Testis (tissue), 3 donors: ENCODE results near the gene KLF9. TPM values are rescaled to one million over a fixed set of nuclear protein-coding genes. Genes with fewer than 3 reads are reported as not detected.

Experiments used
- DNase-seq: peaks from one replicate; pipeline ENCODE4 v3.0.0-alpha.2; 2019
- H3K27ac ChIP-seq, 2 donors: fragments of 200-600 bp; sonication (generic); one replicate each; pipeline ENCODE4 v1.5.1; 2019
- H3K27me3 ChIP-seq: fragments of 200-600 bp; sonication (generic); one replicate; pipeline ENCODE4 v1.5.1; 2019
- H3K36me3 ChIP-seq: fragments of 200-600 bp; sonication (generic); one replicate; pipeline ENCODE4 v1.5.1; 2017; ENCODE audit warnings: low read depth; ENCODE audit errors: missing control alignments
- H3K4me1 ChIP-seq: fragments of 200-600 bp; sonication (generic); one replicate; pipeline ENCODE4 v1.5.1; 2019
- H3K4me3 ChIP-seq, 2 donors: fragments of 200-600 bp; sonication (generic); one replicate each; pipeline ENCODE4 v1.5.1; 2017 to 2019
- H3K9me3 ChIP-seq: fragments of 200-600 bp; sonication (generic); one replicate; pipeline ENCODE4 v1.5.1; 2017
- CTCF ChIP-seq, 3 experiments: fragments of 450-650 bp in 2 of 3; fragments of 200-600 bp in 1 of 3; sonication (generic) in 1 of 3; IDR thresholded peaks; one replicate each; pipeline ENCODE4 v1.5.1; 2016 to 2019; ENCODE audit warnings: antibody characterized with exemption in 3 of 3, mild to moderate bottlenecking in 2 of 3, moderate library complexity in 1 of 3
- POLR2A ChIP-seq: fragments of 450-650 bp; IDR thresholded peaks from one replicate; pipeline ENCODE4 v1.6.1; 2017; ENCODE audit warnings: antibody characterized with exemption, mild to moderate bottlenecking, moderate library complexity
- WGBS, 2 donors: methylation state at CpG; one replicate each; pipeline ENCODE4 v1.1.5; 2018; 5-methylcytosine and 5-hydroxymethylcytosine counted together
- intact Hi-C: fragments of 100-400 bp; cut with DNase I; formaldehyde crosslinking; loops from one replicate; pipeline ENCODE4 v1.15.1; 2023; ENCODE audit warnings: low total_unique reads
- polyA plus RNA-seq: library from polyadenylated mRNA; stranded (reverse); fragments of 350-450 nt; fragmentation: Illumina TruSeq; extraction: RNeasy Lipid Tissue Mini Kit (QIAGEN cat#74804); gene quantifications from one replicate; pipeline ENCODE4 v1.2.3, GENCODE V29; 2014; ENCODE audit warnings: low read depth, low replicate concordance; ENCODE audit not compliant: insufficient read depth
- total RNA-seq, 2 donors: library from RNA; depleted of rRNA; stranded (reverse); fragments of >200 nt; gene quantifications; one replicate each; pipeline ENCODE4 v1.2.3, GENCODE V29; 2016

The KLF9 gene
- total and polyA plus RNA-seq, 3 donors from 2014 or later = 11.8 to 47.9 (median 39.8) TPM

GRCh38 chr9:70421272-70422180 is 7.1 kb upstream of the KLF9 start:
- Histone ChIP-seq H3K36me3 (no peaks in the 10 kb centered on the region), H3K27me3 (no peaks in the 10 kb centered on the region), H3K27ac (peak overlapping the region; percentile 98 to 99), H3K4me1 (peaks cover 26% of the 10 kb centered on the region), H3K4me3 (peak overlapping the region; percentile 48 to 68), H3K9me3 (no peaks in the 10 kb centered on the region)
- intact Hi-C loops = loop anchor here (2.0 kb wide), 1 partner anchor 179 kb away; no protein-coding TSS in a partner anchor
- 17% methylated on average over 8 to 9 of the region's 9 CpGs for WGBS, 2 donors
- peak; percentile 31 for DNase-seq
- TF ChIP-seq CTCF (IDR thresholded peaks at IDR 0.05) (no peak), POLR2A (no peak)

- Histone ChIP-seq H3K36me3 (no peaks in the 10 kb centered on the region), H3K27ac (peak overlapping the region; percentile 98 to 99), H3K27me3 (no peaks in the 10 kb centered on the region), H3K9me3 (no peaks in the 10 kb centered on the region), H3K4me3 (peak overlapping the region; percentile 48 to 68), H3K4me1 (peaks cover 26% of the 10 kb centered on the region)
- peak; percentile 94 for DNase-seq
- TF ChIP-seq POLR2A = no peak
- no peak for TF ChIP-seq CTCF (IDR thresholded peaks at IDR 0.05)
- 0 to 1% methylated on average over 28 to 32 of the region's 32 CpGs for WGBS, 2 donors
- intact Hi-C loops = loop anchor here (2.0 kb wide), 1 partner anchor 180 kb away; no protein-coding TSS in a partner anchor
Measured at GRCh38 chr9:70420441-70421271, 6.2 kb upstream of the KLF9 start.

- no peak for TF ChIP-seq POLR2A
- TF ChIP-seq CTCF (IDR thresholded peaks at IDR 0.05) = no peak
- Histone ChIP-seq H3K4me3 (peak overlapping the region; percentile 48 to 68), H3K36me3 (no peaks in the 10 kb centered on the region), H3K4me1 (peaks cover 29% of the 10 kb centered on the region), H3K27me3 (no peaks in the 10 kb centered on the region), H3K9me3 (no peaks in the 10 kb centered on the region), H3K27ac (peak overlapping the region; percentile 98 to 99)
- 1 to 2% methylated on average over 28 to 60 of the region's 60 CpGs for WGBS, 2 donors
- intact Hi-C loops = loop anchor here (2.0 to 5.0 kb wide), 2 partner anchors 63 to 181 kb away; no protein-coding TSS in a partner anchor
- DNase-seq = peak; percentile 95
Measured at GRCh38 chr9:70419556-70420440, 5.3 kb upstream of the KLF9 start.

GRCh38 chr9:70418822-70419555 is 4.5 kb upstream of the KLF9 start:
- WGBS, 2 donors = 0 to 1% methylated on average over 16 to 59 of the region's 65 CpGs
- H3K27ac ChIP-seq = peak overlapping the region; percentile 98 to 99
- intact Hi-C loops = loop anchor here (5.0 kb wide), 1 partner anchor 63 kb away; no protein-coding TSS in a partner anchor
- H3K36me3 ChIP-seq = no peaks in the 10 kb centered on the region
- TF ChIP-seq POLR2A (peak; percentile 55), CTCF (IDR thresholded peaks at IDR 0.05) (no peak)
- no peaks in the 10 kb centered on the region for H3K27me3 ChIP-seq
- peak; percentile 95 for DNase-seq
- no peaks in the 10 kb centered on the region for H3K9me3 ChIP-seq
- peak overlapping the region; percentile 48 to 68 for H3K4me3 ChIP-seq
- H3K4me1 ChIP-seq = peaks cover 32% of the 10 kb centered on the region
